ENCODE measurements around the gene FLG2.
A peak's percentile ranks its signal among the peaks of the same experiment; 100 is the strongest.
"Not testable (repeated sequence)": the region's sequence is repeated elsewhere in the genome, so short reads cannot be mapped to it uniquely, and the experiment has no call there.

FLG2 gene

DNA sequence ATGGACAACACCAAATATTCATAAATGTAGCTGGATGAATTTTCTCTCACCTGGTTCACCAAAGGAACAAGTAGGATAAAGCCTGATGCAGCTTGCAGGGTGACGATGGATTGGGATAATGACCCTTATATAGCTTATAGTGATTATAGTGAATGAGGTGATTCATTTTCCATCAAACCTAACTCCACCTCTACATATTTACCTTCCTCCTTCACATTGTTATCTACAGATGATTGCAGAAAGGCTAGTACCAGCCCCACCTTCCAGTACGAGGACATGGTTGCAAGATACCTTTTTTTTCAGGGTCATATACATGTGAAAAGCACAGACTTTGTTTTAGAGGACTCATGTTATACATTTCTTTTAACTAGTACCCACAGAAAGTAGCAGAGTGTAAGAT, at the start of gene FLG2:
Gene FLG2, minus strand, starts transcription at position 101 of the 400 bp plus-strand sequence. CDS start 1,122 bp downstream, outside the sequence.
- DNase-seq, result no peak

DNA sequence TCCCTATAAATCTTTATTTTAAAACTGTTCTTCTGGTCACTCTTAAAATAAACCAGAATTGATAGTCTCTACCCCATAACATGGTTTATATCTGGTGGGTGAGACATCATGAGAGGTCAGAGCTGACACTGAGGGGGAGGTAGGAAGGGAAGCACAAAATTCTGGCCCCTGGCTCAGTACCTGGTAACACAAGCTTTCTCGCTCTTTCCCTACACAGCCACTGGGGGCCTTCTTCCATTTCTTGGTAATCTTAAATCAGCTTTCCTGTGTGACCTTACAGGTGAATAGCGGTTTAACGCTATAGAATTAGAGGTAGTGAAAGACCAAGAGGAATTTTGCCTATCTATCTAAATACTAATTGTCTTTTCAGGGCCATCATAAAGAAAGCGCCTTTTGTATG, 48.9 kb upstream of the FLG2 start:
- DNase-seq, result no peak

DNA sequence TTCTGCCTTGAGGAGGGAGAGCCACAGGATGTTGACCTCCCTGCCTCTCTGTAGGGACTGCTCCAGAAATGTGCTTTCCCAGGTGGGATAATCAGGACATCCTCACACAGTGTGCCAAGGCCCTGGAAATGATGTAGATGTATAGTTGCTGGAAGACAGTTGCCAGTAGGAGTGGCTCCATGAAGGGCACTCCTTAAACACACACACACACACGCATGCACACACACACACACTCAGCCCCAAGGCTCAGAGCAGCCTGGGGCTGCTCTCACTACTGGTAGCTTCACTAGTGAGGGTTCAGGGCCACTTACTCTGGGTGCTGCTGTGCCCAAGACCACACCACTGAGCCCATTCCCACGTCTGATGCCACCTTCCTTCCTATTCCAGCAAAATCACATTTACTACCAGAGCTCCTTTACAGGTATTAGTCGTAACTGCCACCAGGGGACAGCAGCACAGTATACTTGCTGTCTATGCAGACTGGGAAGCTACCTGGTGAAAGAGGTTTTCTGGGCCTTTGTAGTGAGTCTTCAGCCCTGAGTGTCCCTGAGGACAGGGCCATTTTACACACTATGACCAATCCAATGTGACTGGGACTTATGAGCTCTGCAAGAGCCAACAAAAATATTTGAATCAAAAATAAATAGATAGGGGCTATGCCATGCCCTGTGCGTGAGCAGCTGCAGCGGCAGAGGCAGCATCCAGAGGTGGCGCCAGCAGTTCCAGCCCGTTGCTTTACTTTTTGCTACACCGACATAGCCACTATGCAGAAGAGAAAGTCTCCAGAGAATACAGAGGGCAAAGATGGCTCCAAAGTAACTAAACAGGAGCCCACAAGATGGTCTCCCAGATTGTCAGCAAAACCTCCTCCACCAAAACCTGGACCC, 39.2 kb upstream of the FLG2 start:
- DNase-seq, result no peak

DNA sequence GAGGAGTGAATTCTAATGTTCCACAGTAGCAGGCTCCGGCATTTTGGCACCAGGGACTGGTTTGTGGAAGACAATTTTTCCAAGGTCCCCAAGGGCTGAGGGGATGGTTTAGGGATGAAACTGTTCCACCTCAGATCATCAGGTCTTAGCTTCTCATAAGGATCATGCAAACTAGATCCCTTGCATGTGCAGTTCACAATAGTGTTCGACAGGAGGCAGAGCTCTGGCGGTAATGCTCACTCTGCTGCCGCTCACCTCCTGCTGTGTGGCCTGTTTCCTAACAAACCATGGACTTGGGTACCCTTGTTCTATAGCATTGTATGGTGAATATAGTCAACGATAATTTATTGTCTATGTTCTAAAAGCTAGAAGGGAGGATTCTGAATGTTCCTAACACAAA, 37.7 kb upstream of the FLG2 start:
- DNase-seq, result no peak

DNA sequence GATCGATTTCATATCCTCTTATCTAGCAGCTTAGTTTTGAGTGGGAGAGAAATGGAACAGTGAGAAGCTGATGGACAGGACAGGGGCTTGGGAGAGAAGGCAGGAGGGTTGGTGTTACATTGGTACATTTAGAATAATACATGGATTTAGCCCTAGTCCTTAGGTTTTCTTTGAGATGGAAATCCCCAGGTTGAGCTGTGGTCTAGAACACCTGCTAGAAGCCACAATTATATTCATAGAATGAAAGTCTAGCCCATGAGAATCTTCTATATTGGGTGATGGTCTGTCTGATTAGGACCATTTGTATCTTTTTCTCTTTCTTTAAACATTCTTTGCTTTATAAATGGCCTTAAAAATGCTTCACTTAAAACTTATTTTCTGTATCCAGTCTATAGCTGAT, 34.3 kb upstream of the FLG2 start:
- no peak for DNase-seq

DNA sequence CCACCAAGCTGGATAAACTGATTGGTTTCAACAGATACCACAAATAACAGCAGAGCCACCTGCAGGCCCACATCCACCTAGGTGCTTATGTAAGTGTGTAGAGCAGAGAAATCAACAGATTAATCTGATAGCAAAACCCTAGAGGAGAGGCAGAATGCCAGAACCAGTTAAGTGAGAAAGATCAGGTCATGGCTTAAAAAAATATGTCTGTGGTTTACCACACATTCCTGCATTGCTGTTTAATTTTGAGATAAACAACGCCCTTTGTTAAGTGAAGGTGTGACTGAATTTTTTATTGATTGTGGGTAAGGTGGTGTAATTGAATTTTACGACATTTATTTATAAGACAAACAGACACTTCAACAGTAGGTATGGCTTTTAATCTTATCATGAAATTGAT, 33.1 kb upstream of the FLG2 start:
- no peak for DNase-seq

DNA sequence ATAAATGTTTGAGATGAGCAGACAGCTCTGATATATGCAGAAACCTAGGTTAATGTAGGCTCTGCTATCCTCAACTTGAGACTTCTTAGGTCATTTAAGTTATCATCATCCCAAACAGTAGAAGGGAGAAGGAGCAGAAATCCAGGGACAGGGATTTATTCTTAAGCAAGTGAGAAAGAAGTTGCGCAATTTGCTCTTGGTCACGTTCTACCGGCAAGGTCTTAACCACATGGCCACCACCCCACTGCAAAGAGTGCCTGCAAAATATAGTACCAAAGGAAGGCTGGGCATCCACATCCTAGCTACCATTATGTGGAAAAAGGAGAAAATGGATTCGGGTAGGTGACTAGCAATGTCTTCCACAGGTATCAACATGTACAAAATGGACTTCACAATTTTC, 29.1 kb upstream of the FLG2 start:
- DNase-seq, result no peak

DNA sequence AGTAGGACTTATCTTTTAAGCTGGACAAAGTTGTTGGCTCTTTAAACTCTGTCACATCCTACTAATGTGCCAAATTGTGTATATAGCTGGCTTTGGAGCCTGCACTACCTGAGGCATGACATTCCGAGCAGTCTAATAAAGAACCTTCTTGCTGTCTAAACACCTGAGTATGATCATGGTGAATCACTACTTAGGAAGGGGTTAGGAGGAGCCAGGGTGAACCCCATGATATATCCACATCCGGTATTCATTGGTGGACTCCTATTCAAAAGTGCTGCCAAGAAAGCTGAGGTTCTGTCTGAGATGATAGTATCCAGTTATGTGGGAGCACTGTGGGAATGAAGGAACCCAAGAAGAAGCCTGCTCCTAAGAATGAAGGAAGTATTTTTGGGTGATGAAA, 27.1 kb upstream of the FLG2 start:
- DNase-seq, result no peak

DNA sequence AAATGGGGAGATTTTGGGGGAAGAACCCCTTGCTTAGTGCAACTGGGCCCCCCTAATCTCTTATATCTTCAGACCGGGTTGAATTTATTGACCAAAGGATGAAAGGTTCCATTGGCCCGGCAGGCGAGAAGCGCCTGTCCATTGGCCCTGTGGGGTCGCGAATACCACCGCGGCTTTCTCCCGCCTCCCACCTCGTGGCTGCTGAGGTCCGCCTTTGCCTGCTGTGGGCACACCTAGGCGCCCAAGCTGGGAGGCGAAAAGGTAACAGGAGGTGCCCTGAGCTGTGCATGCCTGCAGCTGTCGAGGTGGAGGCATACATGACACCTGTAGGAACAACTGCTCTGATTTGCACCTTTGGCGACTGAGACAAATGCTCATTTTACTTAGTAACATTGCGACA, 21.1 kb upstream of the FLG2 start:
- DNase-seq, result no peak

DNA sequence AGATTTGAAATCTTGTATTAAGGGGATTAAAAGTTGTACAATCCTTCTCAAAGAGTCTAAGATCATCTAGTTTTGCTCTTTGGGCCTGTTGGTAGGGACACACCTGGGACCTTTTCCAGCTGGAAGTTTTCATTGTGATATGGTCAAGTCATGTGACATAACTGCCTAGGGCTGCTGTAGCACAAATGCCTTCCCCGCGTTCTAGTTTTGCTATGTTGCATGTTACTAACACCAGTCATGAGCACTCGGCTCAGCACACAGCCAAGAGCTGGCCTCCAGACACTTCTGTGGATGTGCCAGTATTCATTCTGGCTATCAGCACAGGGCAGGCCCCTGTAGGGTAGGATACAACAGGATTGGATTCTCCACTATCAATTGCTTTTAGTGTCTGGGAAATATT, 14.6 kb upstream of the FLG2 start:
- DNase-seq, result no peak

DNA sequence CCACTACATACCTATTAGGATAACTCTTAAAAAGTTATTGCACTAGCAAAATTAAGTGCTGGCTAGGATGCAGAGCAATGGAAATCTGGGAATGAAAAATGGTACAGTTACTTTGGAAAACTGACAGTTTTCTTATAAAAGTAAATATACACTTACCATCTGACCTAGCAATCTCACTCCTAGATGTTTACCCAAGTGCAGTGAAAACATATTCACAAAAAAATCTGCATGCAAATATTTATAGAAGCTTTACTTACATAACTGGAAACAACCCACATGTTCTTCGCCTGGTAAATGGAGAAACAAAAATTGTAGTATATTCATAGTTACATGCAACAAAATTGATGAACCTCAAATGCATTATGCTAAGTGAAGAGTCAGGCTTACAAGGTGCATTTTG, 12.9 kb upstream of the FLG2 start:
- DNase-seq, result no peak

DNA sequence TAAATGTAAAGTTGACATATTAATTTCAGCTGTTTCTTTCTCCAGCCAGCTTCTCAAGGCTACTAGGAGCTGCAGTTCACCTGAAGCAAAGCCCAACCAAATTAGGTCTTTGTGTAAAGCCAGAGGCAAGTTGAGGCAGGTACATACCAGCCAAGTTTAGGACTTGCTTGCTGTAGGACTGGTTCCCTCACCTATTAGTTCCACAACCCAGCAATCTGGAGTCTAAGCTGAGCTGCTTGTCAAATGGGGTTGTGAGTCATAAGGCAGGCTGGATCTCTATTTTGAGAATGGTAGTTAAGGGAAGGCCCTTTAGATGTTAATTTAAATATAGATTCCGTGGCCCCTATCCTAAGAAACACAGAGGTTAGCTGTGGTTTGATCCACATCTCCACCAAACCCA, 7.6 kb upstream of the FLG2 start:
- DNase-seq, result no peak

DNA sequence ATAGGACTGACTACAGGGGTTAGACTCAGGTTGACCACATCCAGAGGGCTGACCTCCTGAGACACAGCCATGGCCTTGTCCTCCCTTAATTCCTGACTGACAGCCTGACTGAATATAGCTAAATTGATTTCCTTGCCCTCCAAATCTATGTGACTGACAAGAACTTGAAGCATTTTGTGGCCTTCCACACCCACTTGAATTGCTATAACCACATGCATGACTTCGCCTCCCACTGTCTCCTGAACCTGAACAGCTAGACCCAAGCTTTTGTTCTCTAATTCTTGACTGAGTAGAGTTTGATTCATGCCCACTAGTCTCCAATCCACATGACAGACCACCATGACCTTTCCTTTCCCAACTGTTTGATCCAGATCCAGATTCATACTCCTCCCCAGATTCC, 3.1 kb downstream of the FLG2 start:
- no peak for DNase-seq

DNA sequence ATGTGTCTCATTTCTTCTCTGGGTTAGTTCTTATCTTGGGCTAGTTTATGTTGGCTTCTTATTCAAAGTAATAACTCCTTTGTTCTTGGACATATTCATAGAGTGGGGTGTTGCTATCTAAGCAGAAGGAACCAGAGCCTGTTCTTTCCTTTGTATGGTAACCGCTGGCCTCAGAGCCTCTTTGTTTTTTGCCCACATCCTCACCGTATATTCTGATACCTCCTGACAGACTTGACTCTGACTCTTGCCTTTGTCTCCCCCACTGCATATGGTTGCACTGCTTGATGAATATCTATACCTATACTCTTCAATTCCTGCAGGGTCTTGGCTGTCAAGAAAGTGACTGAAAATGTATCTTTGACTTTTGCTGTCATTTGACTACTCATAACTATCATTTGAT, 10.2 kb downstream of the FLG2 start:
- no peak for DNase-seq

DNA sequence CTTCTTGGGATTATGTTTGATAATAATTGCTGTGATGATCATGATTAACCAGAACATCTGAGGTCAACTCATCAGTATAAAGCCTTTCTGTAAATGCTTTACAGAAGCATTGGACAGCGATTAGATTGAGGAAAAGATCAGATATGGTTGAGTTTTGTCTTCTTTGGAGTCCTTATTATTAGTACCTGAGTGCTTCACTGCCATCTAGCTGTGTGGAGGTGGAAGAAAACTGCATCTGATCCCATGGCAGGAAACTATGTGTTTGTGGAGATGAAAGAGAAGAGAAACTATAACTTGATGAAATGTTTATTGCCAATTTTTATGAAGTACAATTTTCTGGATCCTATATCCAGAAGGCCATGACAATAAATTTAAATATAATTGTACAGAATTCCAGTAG, 11.4 kb downstream of the FLG2 start:
- DNase-seq, result no peak

DNA sequence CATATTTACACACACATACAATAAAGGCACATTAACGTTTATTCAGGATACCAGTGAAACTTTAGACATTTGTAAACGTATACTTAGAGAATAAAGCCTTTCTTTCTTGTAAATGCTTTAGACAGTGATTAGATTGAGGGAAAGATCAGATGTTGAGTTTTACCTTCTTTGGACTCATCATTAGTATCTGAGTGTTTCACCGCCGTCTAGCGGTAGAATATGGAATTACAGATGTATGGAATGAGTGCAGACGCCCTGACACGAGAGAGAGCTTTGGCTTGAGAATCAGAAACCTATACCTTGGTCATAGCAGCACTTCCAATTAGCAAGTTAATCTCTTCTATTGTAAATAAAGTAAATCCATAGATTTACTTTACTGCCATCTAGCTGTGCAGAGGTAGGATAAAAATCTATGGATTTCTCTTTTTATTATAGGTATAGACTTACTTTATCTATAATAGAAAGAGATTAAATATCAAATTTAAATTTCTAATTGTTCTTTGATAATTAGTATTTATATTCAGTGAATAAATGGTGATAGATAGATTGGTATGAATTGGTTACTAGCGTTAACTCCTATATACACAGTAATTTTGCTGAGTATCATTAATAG, 12.6 kb downstream of the FLG2 start:
- DNase-seq, result peak; percentile 65

DNA sequence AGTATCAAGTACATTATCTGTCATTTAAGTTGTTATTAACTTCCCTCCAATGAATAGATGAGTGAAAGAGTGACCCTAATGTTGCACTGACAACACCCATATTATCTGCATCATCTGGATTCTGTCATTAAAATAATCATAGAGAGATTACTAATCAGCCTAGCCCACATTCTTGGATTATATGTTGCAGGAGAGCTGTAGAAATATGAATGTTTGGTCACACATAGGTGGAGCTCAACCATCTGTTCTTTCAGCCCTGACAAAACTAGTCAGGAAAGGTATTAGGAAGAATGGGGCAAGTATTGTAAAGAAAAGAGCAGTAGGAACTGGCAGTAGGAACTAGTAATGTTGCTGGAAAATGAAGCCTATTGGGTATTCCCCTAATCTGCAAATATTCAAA, 15.4 kb downstream of the FLG2 start:
- no peak for DNase-seq

DNA sequence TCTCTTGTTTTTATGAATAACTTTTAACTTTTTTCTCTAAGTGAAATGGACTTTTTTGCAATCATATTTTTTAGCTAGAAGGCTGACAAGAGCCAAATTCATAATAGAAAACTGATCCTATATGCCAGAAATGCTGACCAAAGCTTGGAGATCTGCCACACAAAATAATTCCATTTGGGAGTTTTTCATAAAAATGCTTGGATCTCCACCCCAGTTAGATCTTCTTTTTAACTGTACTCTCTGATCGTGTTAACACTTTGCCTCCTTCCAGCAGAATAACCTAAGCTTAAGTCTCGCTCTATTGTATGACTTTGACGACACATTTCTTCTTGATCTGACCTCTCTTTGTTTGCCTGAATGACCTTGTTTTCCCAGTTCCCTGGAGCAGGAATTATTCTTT, 16.8 kb downstream of the FLG2 start:
- DNase-seq, result no peak

DNA sequence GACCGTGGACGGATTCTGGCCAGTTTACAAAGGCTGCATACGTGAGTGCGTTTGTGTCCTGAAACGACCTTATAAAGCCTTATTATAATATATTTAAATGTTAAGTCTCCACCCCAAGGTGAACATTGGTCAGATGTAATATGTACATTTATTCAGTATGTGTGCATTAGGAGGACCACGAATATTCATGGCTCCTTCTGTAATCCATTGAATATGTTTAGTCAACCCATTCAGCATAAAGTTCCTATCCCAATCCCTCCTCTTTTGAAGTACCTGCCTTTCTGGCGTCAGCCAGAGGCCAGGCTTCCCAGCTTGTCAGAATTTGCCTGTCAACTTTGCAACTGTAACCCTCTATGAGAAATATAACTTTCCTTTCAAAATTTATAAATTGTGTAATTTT, 24.4 kb downstream of the FLG2 start:
- no peak for DNase-seq

DNA sequence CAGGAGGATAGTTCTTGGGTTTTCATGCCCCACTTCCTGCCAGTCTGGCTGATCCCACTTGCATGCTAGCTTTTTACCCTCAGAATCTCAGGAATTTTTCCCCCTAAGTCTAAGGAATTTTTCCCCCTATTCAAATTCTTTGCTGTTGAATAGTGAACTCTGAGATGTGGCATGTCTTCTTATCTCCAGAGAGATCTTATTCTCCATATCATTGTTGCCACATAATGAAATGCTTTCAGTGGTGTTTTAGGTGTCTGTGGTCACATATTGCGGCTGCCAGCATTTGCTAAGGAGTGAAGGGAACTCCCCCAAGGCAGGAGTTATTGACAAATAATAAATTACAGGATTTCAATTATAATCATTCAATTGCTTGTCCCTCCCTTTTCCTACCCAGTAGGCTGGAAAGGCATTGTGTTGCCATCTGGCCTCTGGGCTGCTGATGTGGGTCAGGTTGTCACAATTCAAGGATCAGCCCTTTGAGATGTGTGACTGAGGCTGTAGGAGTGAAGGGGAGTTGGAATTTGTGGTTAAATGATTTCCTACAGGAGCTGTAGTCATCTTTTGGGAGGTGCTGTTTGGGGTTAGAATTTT, 30.9 kb downstream of the FLG2 start:
- DNase-seq, result no peak

DNA sequence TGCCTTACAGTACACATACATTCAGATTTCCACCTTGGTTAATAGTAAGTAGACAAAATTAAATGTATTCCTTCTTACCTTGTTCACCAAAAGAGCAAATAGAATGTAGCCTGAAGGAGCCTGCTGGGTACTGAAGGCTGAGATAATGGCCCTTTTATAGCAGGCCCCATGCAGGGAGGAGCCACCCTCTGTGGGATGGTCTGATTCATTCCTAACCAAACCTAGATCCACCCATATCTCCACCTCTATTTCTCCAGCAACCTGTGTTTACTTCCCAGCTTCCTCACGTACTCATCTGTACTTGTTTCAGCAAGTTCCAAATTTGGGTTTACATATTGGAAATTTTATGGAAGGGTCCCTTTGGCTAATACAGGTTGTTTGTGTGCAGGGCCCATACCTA, 34.7 kb downstream of the FLG2 start, which contains the start of gene FLG:
Gene FLG, minus strand, starts transcription at position 129 of the 400 bp plus-strand sequence. CDS start 9,783 bp downstream, outside the sequence.
- no peak for DNase-seq

DNA sequence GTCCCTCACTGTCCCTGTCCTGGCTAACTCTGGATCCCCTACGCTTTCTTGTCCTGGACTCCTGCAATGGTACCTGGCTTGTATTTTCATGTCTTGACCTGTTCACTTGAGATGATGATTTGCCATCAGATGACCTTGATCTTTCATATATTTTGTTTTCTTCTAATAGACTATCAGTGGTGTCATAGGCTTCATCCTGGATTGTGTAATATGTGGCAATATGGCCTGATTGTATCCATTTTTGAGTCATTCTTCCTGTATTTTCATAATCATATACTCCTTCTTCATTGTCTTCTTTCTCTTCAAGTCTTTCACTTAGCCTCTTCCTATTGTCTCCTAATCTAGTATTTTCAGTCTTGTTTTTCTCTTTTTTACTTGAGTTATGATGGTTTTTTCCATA, 45.8 kb downstream of the FLG2 start:
- DNase-seq, result no peak

DNA sequence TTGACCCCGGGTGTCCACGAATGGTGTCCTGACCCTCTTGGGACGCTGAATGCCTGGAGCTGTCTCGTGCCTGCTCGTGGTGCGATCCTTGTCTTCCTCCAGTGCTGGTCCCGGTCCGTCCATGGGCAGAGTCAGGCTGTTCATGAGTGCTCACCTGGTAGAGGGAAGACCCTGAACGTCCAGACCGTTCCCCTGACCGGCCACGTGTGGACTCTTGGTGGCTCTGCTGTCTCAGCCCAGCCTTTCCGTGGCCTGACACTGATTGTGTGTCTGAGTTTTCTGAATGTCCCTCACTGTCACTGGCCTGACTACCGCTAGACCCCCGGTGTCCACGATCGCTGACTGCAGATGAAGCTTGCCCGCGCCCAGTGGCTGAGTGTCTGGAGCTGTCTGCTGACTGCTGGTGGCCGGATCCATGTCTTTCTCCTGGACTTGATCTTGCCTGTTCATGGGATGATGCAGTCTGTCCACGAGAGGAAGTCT, 46.4 kb downstream of the FLG2 start:
- no peak for DNase-seq

DNA sequence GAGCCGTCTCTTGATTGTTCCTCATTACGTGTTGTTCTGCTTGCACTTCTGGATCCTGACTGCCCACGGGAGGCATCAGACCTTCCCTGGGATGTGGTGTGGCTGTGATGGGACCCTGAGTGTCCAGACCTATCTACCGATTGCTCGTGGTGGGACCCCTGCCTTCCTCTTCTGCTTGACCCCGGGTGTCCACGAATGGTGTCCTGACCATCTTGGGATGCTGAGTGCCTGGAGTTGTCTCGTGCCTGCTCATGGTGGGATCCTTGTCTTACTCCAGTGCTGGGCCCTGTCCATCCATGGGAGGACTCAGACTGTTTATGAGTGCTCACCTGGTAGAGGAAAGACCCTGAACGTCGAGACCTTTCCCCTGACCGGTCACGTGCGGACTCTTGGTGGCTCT, 47.6 kb downstream of the FLG2 start:
- DNase-seq, result not testable (repeated sequence)

All from stimulated activated CD4-positive, alpha-beta T cell treated with anti-CD3 and anti-CD28 coated beads, Interleukin-4, amount 100 ng/mL, for 24 hours (primary cell).